PFSK-1 (cell line): ENCODE measurements around the gene NXF2.

Experiments
- POLR2AphosphoS5 ChIP-seq: IDR thresholded peaks from 2 replicates; pipeline ENCODE4 v1.6.1; 2012; ENCODE audit warnings: low read depth, mild to moderate bottlenecking, control low read depth, low read length, moderate library complexity
- TAF1 ChIP-seq: IDR thresholded peaks from 2 replicates; pipeline ENCODE4 v1.6.1; 2012; ENCODE audit warnings: low read length, control low read depth, borderline replicate concordance; ENCODE audit not compliant: insufficient read depth
- TF ChIP-seq, protein P1 (sequence below), 2 experiments: IDR thresholded peaks; 2 replicates each; pipeline versions ENCODE4 v1.6.1 to v1.8.0; 2011 to 2012; ENCODE audit warnings: low read depth in 2 of 2, low read length in 2 of 2, control low read depth in 1 of 2, inconsistent platforms in 1 of 2, mild to moderate bottlenecking in 1 of 2, moderate library complexity in 1 of 2; ENCODE audit not compliant: insufficient read depth in 1 of 2

GRCh38 chrX:102345916-102346315 is 98.9 kb downstream of the NXF2 start:
- TF ChIP-seq POLR2AphosphoS5, result no peak
- TF ChIP-seq, protein P1, sequence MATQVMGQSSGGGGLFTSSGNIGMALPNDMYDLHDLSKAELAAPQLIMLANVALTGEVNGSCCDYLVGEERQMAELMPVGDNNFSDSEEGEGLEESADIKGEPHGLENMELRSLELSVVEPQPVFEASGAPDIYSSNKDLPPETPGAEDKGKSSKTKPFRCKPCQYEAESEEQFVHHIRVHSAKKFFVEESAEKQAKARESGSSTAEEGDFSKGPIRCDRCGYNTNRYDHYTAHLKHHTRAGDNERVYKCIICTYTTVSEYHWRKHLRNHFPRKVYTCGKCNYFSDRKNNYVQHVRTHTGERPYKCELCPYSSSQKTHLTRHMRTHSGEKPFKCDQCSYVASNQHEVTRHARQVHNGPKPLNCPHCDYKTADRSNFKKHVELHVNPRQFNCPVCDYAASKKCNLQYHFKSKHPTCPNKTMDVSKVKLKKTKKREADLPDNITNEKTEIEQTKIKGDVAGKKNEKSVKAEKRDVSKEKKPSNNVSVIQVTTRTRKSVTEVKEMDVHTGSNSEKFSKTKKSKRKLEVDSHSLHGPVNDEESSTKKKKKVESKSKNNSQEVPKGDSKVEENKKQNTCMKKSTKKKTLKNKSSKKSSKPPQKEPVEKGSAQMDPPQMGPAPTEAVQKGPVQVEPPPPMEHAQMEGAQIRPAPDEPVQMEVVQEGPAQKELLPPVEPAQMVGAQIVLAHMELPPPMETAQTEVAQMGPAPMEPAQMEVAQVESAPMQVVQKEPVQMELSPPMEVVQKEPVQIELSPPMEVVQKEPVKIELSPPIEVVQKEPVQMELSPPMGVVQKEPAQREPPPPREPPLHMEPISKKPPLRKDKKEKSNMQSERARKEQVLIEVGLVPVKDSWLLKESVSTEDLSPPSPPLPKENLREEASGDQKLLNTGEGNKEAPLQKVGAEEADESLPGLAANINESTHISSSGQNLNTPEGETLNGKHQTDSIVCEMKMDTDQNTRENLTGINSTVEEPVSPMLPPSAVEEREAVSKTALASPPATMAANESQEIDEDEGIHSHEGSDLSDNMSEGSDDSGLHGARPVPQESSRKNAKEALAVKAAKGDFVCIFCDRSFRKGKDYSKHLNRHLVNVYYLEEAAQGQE (IDR thresholded peaks at IDR 0.05; ENCODE audit: insufficient read depth in 1 of 2, low read depth in 2 of 2, low read length in 2 of 2), result no peak
- TF ChIP-seq TAF1, result no peak
